CD14-positive monocyte (primary cell): Measurements from ENCODE around the gene SRCAP. TPM values are rescaled to one million over a fixed set of nuclear protein-coding genes. Genes with fewer than 3 reads are reported as not detected.
A peak's percentile ranks its signal among the peaks of the same experiment; 100 is the strongest.

ENCODE experiments used
- DNase-seq, 3 donors: peaks; one replicate each; pipeline ENCODE4 v3.0.0-alpha.2; 2011 to 2022
- H2AFZ ChIP-seq: 2 replicates; pipeline ENCODE4 v1.6.0; 2012; ENCODE audit warnings: mild to moderate bottlenecking, low read depth, low read length, inconsistent platforms; ENCODE audit not compliant: insufficient read depth, poor library complexity, severe bottlenecking
- H3K27ac ChIP-seq, 2 donors: 1 replicate in 1 of 2; 2 replicates in 1 of 2; pipeline ENCODE4 v1.5.1; 2012 to 2013; ENCODE audit warnings: low read length in 2 of 2, control low read depth in 1 of 2, inconsistent platforms in 1 of 2, low read depth in 1 of 2, mild to moderate bottlenecking in 1 of 2
- H3K27me3 ChIP-seq, 2 donors: one replicate each; pipeline versions ENCODE4 v1.6.0 to v1.6.1; 2011 to 2013; ENCODE audit warnings: low read length in 2 of 2; ENCODE audit not compliant: control insufficient read depth in 2 of 2, insufficient read depth in 2 of 2
- H3K36me3 ChIP-seq, 2 donors: replicated peaks in 1 of 2; 1 replicate in 1 of 2; 2 replicates in 1 of 2; pipeline versions ENCODE4 v1.5.1 to v1.6.1; 2012 to 2013; ENCODE audit warnings: low read length in 2 of 2, control low read depth in 1 of 2, inconsistent platforms in 1 of 2, mild to moderate bottlenecking in 1 of 2; ENCODE audit not compliant: insufficient read depth in 2 of 2, control insufficient read depth in 1 of 2
- H3K4me1 ChIP-seq, 2 donors: 1 replicate in 1 of 2; 2 replicates in 1 of 2; pipeline versions ENCODE4 v1.5.1 to v1.6.1; 2012 to 2013; ENCODE audit warnings: low read length in 2 of 2, control low read depth in 1 of 2, inconsistent platforms in 1 of 2, mild to moderate bottlenecking in 1 of 2, moderate library complexity in 1 of 2; ENCODE audit not compliant: insufficient read depth in 2 of 2, control insufficient read depth in 1 of 2
- H3K4me2 ChIP-seq: replicated peaks from 2 replicates; pipeline ENCODE3; 2012; ENCODE audit warnings: low read length, moderate library complexity, mild to moderate bottlenecking; ENCODE audit not compliant: poor library complexity, severe bottlenecking; ENCODE audit errors: extremely low read depth
- H3K4me3 ChIP-seq, 3 experiments: fragments of 200-600 bp in 1 of 3; sonication (generic) in 1 of 3; replicated peaks in 1 of 3; 1 replicate in 2 of 3; 2 replicates in 1 of 3; pipeline ENCODE4 v1.5.1; 2011 to 2013; ENCODE audit warnings: low read length in 3 of 3, mild to moderate bottlenecking in 3 of 3, control low read depth in 2 of 3, low read depth in 2 of 3, inconsistent platforms in 1 of 3, moderate library complexity in 1 of 3
- H3K79me2 ChIP-seq: 2 replicates; pipeline ENCODE4 v1.6.0; 2012; ENCODE audit warnings: mild to moderate bottlenecking, control low read depth, inconsistent platforms, low read length, moderate library complexity; ENCODE audit not compliant: insufficient read depth
- H3K9ac ChIP-seq: 2 replicates; pipeline ENCODE4 v1.6.0; 2017; ENCODE audit warnings: low read length, mild to moderate bottlenecking; ENCODE audit not compliant: insufficient read depth, poor library complexity, severe bottlenecking
- H3K9me3 ChIP-seq, 2 donors: replicated peaks in 1 of 2; 1 replicate in 1 of 2; 2 replicates in 1 of 2; pipeline versions ENCODE4 v1.5.1 to v1.6.1; 2012 to 2013; ENCODE audit warnings: low read length in 2 of 2, control low read depth in 1 of 2; ENCODE audit not compliant: control insufficient read depth in 1 of 2, insufficient read depth in 1 of 2
- H4K20me1 ChIP-seq: 2 replicates; pipeline ENCODE4 v1.6.0; 2012; ENCODE audit warnings: mild to moderate bottlenecking, low read length, control low read depth, moderate library complexity; ENCODE audit not compliant: insufficient read depth
- H3K27ac Mint-ChIP-seq, 7 donors: one replicate each; pipeline ENCODE4 v1.8.0; 2020; ENCODE audit warnings: mild to moderate bottlenecking in 7 of 7, mixed read lengths in 7 of 7, moderate library complexity in 6 of 7, inconsistent platforms in 2 of 7
- H3K27me3 Mint-ChIP-seq, 3 donors: one replicate each; pipeline ENCODE4 v1.8.0; 2021 to 2022; ENCODE audit warnings: low read depth in 3 of 3, mild to moderate bottlenecking in 3 of 3, mixed read lengths in 3 of 3, moderate library complexity in 3 of 3, inconsistent platforms in 1 of 3
- H3K36me3 Mint-ChIP-seq, 2 donors: one replicate each; pipeline ENCODE4 v1.8.0; 2020; ENCODE audit warnings: mixed read lengths in 2 of 2, inconsistent platforms in 1 of 2, mild to moderate bottlenecking in 1 of 2
- H3K4me1 Mint-ChIP-seq: one replicate; pipeline ENCODE4 v1.8.0; 2020; ENCODE audit warnings: mild to moderate bottlenecking, mixed read lengths
- H3K4me3 Mint-ChIP-seq, 2 donors: one replicate each; pipeline ENCODE4 v1.8.0; 2020; ENCODE audit warnings: mild to moderate bottlenecking in 2 of 2, mixed read lengths in 2 of 2, moderate library complexity in 1 of 2
- H3K9me3 Mint-ChIP-seq, 7 donors: one replicate each; pipeline ENCODE4 v1.8.0; 2020 to 2022; ENCODE audit warnings: mixed read lengths in 7 of 7, mild to moderate bottlenecking in 6 of 7, moderate library complexity in 6 of 7, inconsistent platforms in 2 of 7
- WGBS: methylation state at CpG from one replicate; pipeline ENCODE4 v1.1.5; 2013; ENCODE audit warnings: missing lambda C conversion rate; ENCODE audit not compliant: insufficient coverage; 5-methylcytosine and 5-hydroxymethylcytosine counted together
- intact Hi-C, 2 donors: fragments of 100-400 bp; cut with micrococcal nuclease; formaldehyde crosslinking; loops; one replicate each; pipeline versions ENCODE4 v1.15.0 to v1.15.1; 2023
- polyA plus RNA-seq, 3 donors: library from polyadenylated mRNA; depleted of rRNA in 1 of 3; unstranded in 2 of 3; stranded (reverse) in 1 of 3; fragments of 300-500 nt in 2 of 3; fragments of >200 nt in 1 of 3; fragmentation: Illumina TruSeq in 2 of 3; gene quantifications; 1 replicate in 2 of 3; 2 replicates in 1 of 3; pipeline ENCODE4 v1.2.3, GENCODE V29; 2012 to 2021
- TF ChIP-seq, protein P1 (sequence below): fragments of 200-600 bp; IDR thresholded peaks from one replicate; pipeline ENCODE4 v1.8.0; 2022; ENCODE audit warnings: antibody characterized with exemption, mild to moderate bottlenecking

The SRCAP gene
- polyA plus RNA-seq, 3 donors, result 3.0 to 16.0 (median 6.3) TPM

DNA sequence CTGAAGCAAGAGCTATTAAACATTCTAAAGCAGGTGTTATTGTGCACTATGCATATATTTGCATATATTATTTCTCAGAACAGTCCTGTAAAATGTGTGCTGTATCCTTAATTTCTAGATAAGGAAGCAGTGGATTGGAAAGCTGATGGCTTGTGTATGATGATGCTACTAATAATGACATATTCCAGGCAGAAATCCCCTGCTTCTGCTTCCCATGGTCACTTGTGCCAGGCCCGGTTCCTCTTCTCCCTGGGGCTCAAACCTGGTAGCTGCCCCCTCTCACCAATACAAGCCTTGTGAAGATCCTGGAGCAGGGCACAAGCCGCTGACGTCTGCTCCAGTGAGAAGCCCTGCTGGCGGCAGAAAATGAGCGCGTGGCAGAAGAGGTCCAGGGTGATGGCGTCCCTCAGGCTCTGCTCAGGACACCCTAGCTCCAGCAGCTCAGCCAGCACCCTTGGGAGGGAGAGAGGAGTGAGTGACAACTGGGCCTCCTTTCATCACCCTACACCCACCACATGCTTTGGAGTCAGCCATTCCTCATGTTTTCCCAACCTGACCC, 61.1 kb downstream of the SRCAP start:
- DNase-seq, result peak in 2 of 3 donors; percentile 10 to 61
- Histone ChIP-seq H4K20me1 (no peaks in the 10 kb centered on the region), H3K9me3 (no peaks in the 10 kb centered on the region), H3K36me3 (peaks cover 38 to 51% of the 10 kb centered on the region in 2 donors), H3K4me3 (peak overlapping the region in 1 of 3 experiments; percentile 94), H3K27me3 (no peaks in the 10 kb centered on the region), H3K79me2 (peaks cover 54% of the 10 kb centered on the region), H3K4me2 (peak overlapping the region; percentile 59), H3K27ac (peak overlapping the region; percentile 86 to 98), H3K4me1 (peaks cover 48 to 60% of the 10 kb centered on the region in 2 donors), H2AFZ (peak overlapping the region; percentile 86), H3K9ac (no peak overlapping the region)
- Mint-ChIP-seq H3K4me1 (peaks cover 49% of the 10 kb centered on the region), H3K27ac (peak overlapping the region; percentile 91 to 98 (median 98)), H3K9me3 (no peaks in the 10 kb centered on the region), H3K36me3 (peaks cover 44 to 63% of the 10 kb centered on the region in 2 donors), H3K4me3 (no peak overlapping the region), H3K27me3 (peaks cover 0 to 6% (median 0%) of the 10 kb centered on the region in 3 donors)
- TF ChIP-seq, protein P1, sequence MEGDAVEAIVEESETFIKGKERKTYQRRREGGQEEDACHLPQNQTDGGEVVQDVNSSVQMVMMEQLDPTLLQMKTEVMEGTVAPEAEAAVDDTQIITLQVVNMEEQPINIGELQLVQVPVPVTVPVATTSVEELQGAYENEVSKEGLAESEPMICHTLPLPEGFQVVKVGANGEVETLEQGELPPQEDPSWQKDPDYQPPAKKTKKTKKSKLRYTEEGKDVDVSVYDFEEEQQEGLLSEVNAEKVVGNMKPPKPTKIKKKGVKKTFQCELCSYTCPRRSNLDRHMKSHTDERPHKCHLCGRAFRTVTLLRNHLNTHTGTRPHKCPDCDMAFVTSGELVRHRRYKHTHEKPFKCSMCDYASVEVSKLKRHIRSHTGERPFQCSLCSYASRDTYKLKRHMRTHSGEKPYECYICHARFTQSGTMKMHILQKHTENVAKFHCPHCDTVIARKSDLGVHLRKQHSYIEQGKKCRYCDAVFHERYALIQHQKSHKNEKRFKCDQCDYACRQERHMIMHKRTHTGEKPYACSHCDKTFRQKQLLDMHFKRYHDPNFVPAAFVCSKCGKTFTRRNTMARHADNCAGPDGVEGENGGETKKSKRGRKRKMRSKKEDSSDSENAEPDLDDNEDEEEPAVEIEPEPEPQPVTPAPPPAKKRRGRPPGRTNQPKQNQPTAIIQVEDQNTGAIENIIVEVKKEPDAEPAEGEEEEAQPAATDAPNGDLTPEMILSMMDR, result no peak
- intact Hi-C loops, result loop anchor here in 1 of 2 donors (5.0 to 10.0 kb wide), 3 partner anchors 47 to 165 kb away; partner anchors contain the start of genes FBRS and FBXL19
- 50% methylated on average over 1 of the region's 7 CpGs for WGBS

DNA sequence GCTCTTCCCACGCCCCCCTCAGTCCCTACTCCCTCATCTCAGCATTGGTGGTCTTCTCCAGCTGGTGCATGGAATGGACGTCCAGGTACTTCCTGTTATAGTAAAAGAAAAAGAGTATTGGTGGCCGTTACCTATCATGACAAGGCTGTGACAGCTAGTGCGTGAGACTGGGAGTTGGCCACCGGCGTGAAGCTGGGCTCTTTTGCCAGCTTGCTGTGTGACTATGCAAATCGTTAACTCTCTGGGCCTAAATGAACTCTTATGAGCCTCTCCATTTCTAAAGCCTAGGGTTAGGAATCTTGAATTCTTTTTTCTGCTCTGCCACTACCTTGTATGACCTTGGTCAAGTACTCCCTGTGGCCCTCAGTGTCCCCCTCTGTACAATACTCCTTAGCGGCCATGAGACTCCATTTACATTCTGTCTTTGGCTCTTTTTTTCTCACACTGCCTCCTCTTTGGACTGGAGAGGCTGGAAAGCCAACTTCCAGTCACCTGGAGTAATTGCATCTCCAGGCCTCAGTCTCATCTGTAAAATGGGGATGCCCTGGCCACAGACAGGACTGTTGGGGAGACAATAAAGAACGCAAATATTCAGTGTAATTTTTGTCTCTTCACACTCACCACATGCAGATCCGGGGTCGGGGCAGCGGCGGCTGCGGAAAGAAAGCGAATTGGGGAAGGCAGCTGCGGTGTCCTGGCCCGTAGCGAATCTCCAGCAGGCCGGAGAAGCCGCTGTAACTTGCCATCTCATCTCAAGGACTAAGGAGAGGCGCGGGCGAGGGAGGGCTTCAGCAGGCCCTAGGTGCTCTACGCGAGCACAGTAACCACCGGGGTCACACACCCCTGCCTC, 61.8 kb downstream of the SRCAP start:
- Mint-ChIP-seq H3K9me3 (no peaks in the 10 kb centered on the region), H3K4me1 (peaks cover 49% of the 10 kb centered on the region), H3K27ac (peak overlapping the region; percentile 57 to 98 (median 91)), H3K36me3 (peaks cover 46 to 63% of the 10 kb centered on the region in 2 donors), H3K27me3 (peaks cover 0 to 6% (median 0%) of the 10 kb centered on the region in 3 donors), H3K4me3 (peak overlapping the region; percentile 87 to 93)
- WGBS, result 21% methylated on average over 22 of the region's 26 CpGs
- Histone ChIP-seq H3K9me3 (no peaks in the 10 kb centered on the region), H3K4me3 (peak overlapping the region; percentile 73 to 96 (median 94)), H3K27me3 (no peaks in the 10 kb centered on the region), H3K4me2 (peak overlapping the region; percentile 96), H3K4me1 (peaks cover 48 to 60% of the 10 kb centered on the region in 2 donors), H3K36me3 (peaks cover 44 to 51% of the 10 kb centered on the region in 2 donors), H3K27ac (peak overlapping the region; percentile 86 to 98), H3K79me2 (peaks cover 59% of the 10 kb centered on the region), H3K9ac (peak overlapping the region; percentile 59), H4K20me1 (peaks cover under 1% of the 10 kb centered on the region), H2AFZ (peak overlapping the region; percentile 90)
- TF ChIP-seq, protein P1, result no peak
- DNase-seq, result peak in 1 of 3 donors; percentile 21
- intact Hi-C loops, result loop anchor here in 1 of 2 donors (5.0 to 10.0 kb wide), 3 partner anchors 46 to 164 kb away; partner anchors contain the start of genes FBRS and FBXL19
